Neural progenitor cell (in vitro differentiated cells): Measurements from ENCODE around the gene SCT. TPM values are rescaled to one million over a fixed set of nuclear protein-coding genes. Genes with fewer than 3 reads are reported as not detected.
A peak's percentile ranks its signal among the peaks of the same experiment; 100 is the strongest.

Source experiments
- DNase-seq: peaks from one replicate; pipeline ENCODE4 v3.0.0-alpha.2; 2016; ENCODE audit warnings: low spot score
- H2AFZ ChIP-seq: fragments of 200-600 bp; sonication (generic); replicated peaks from 2 replicates; pipeline ENCODE4 v1.6.1; 2016; ENCODE audit warnings: antibody characterized with exemption
- H3F3A ChIP-seq: fragments of 200-600 bp; sonication (generic); 2 replicates; pipeline ENCODE4 v1.6.1; 2016; ENCODE audit warnings: antibody characterized with exemption, low read depth
- H3K27ac ChIP-seq: fragments of 200-600 bp; sonication (generic); 2 replicates; pipeline ENCODE4 v1.5.1; 2016; ENCODE audit warnings: mild to moderate bottlenecking
- H3K27me3 ChIP-seq: fragments of 200-600 bp; sonication (generic); 2 replicates; pipeline ENCODE4 v1.6.1; 2016; ENCODE audit warnings: mild to moderate bottlenecking, moderate library complexity
- H3K36me3 ChIP-seq: fragments of 200-600 bp; sonication (generic); 2 replicates; pipeline ENCODE4 v1.5.1; 2016
- H3K4me1 ChIP-seq: fragments of 200-600 bp; sonication (generic); 2 replicates; pipeline ENCODE4 v1.6.1; 2016; ENCODE audit warnings: mixed run types
- H3K4me2 ChIP-seq: fragments of 200-600 bp; sonication (generic); 2 replicates; pipeline ENCODE4 v1.6.1; 2016
- H3K4me3 ChIP-seq: fragments of 200-600 bp; sonication (generic); 2 replicates; pipeline ENCODE4 v1.5.1; 2016
- H3K79me2 ChIP-seq: fragments of 200-600 bp; sonication (generic); 2 replicates; pipeline ENCODE4 v1.6.1; 2016; ENCODE audit warnings: low read depth
- H3K9ac ChIP-seq: fragments of 200-600 bp; sonication (generic); 2 replicates; pipeline ENCODE4 v1.6.1; 2016
- H3K9me3 ChIP-seq: fragments of 200-600 bp; sonication (generic); 2 replicates; pipeline ENCODE4 v1.5.1; 2016; ENCODE audit warnings: low read depth
- H4K20me1 ChIP-seq: fragments of 200-600 bp; sonication (generic); 2 replicates; pipeline ENCODE4 v1.6.1; 2016; ENCODE audit warnings: low read depth
- H3K27ac Mint-ChIP-seq: 3 replicates; pipeline ENCODE4 v1.8.0; 2021; ENCODE audit warnings: mixed read lengths
- H3K27me3 Mint-ChIP-seq: 2 replicates; pipeline ENCODE4 v1.8.0; 2022; ENCODE audit warnings: low read depth, mild to moderate bottlenecking, inconsistent platforms, moderate library complexity, mixed read lengths; ENCODE audit not compliant: insufficient read depth
- H3K36me3 Mint-ChIP-seq: 3 replicates; pipeline ENCODE4 v1.8.0; 2021; ENCODE audit warnings: mixed read lengths
- H3K4me1 Mint-ChIP-seq: 3 replicates; pipeline ENCODE4 v1.8.0; 2021; ENCODE audit warnings: mixed read lengths
- H3K4me3 Mint-ChIP-seq: 3 replicates; pipeline ENCODE4 v1.8.0; 2021; ENCODE audit warnings: mild to moderate bottlenecking, moderate library complexity, mixed read lengths
- H3K9me3 Mint-ChIP-seq: 3 replicates; pipeline ENCODE4 v1.8.0; 2020; ENCODE audit warnings: mixed read lengths
- EZH2 ChIP-seq: fragments of 200-600 bp; sonication (generic); IDR thresholded peaks from 2 replicates; pipeline ENCODE4 v1.6.1; 2017; ENCODE audit warnings: antibody characterized with exemption, mild to moderate bottlenecking, moderate library complexity
- EZH2phosphoT487 ChIP-seq: fragments of 200-600 bp; sonication (generic); IDR thresholded peaks from 2 replicates; pipeline ENCODE4 v1.6.1; 2017; ENCODE audit warnings: antibody characterized with exemption
- total RNA-seq: library from RNA; depleted of rRNA; stranded (reverse); fragments of >200 nt; gene quantifications from 2 replicates; pipeline ENCODE4 v1.2.3, GENCODE V29; 2015; ENCODE audit warnings: low replicate concordance
- TF ChIP-seq, protein P1 (sequence below): fragments of 200-600 bp; sonication (generic); IDR thresholded peaks from 2 replicates; pipeline ENCODE4 v1.5.1; 2017; ENCODE audit warnings: antibody characterized with exemption, mild to moderate bottlenecking

The SCT gene
- total RNA-seq, 1 donor from 2014 or later, result not detected

- no peak overlapping the region for H3K4me2 ChIP-seq
- H3K27ac Mint-ChIP-seq, result no peak overlapping the region
- H3K36me3 ChIP-seq, result no peaks in the 10 kb centered on the region
- no peaks in the 10 kb centered on the region for H3K9me3 Mint-ChIP-seq
- H3K4me1 ChIP-seq, result peaks cover 10% of the 10 kb centered on the region
- H3K27me3 ChIP-seq, result no peaks in the 10 kb centered on the region
- H3K4me3 ChIP-seq, result no peak overlapping the region
- peaks cover 21% of the 10 kb centered on the region for H3K4me1 Mint-ChIP-seq
- no peak for DNase-seq
- no peak overlapping the region for H3K9ac ChIP-seq
- no peak overlapping the region for H3K4me3 Mint-ChIP-seq
- H3K27me3 Mint-ChIP-seq, result no peaks in the 10 kb centered on the region
- peaks cover 13% of the 10 kb centered on the region for H3K36me3 Mint-ChIP-seq
- H3K9me3 ChIP-seq, result no peaks in the 10 kb centered on the region
- peaks cover 10% of the 10 kb centered on the region for H3F3A ChIP-seq
- H3K27ac ChIP-seq, result no peak overlapping the region
- H4K20me1 ChIP-seq, result peaks cover 77% of the 10 kb centered on the region
- no peak overlapping the region for H2AFZ ChIP-seq
- H3K79me2 ChIP-seq, result peaks cover 77% of the 10 kb centered on the region
- TF ChIP-seq, protein P1, sequence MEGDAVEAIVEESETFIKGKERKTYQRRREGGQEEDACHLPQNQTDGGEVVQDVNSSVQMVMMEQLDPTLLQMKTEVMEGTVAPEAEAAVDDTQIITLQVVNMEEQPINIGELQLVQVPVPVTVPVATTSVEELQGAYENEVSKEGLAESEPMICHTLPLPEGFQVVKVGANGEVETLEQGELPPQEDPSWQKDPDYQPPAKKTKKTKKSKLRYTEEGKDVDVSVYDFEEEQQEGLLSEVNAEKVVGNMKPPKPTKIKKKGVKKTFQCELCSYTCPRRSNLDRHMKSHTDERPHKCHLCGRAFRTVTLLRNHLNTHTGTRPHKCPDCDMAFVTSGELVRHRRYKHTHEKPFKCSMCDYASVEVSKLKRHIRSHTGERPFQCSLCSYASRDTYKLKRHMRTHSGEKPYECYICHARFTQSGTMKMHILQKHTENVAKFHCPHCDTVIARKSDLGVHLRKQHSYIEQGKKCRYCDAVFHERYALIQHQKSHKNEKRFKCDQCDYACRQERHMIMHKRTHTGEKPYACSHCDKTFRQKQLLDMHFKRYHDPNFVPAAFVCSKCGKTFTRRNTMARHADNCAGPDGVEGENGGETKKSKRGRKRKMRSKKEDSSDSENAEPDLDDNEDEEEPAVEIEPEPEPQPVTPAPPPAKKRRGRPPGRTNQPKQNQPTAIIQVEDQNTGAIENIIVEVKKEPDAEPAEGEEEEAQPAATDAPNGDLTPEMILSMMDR, result no peak
- TF ChIP-seq EZH2phosphoT487, result no peak
- TF ChIP-seq EZH2, result no peak
These were observed 45.6 kb downstream of the SCT start for GRCh38 chr11:581342-581741.

GRCh38 chr11:579830-580601 lies 47.0 kb downstream of the SCT start:
- H3K4me2 ChIP-seq, result no peak overlapping the region
- Mint-ChIP-seq H3K36me3 (peaks cover 10% of the 10 kb centered on the region), H3K27ac (peak overlapping the region; percentile 78), H3K4me3 (peak overlapping the region; percentile 69), H3K9me3 (no peaks in the 10 kb centered on the region), H3K4me1 (peaks cover 23% of the 10 kb centered on the region), H3K27me3 (peaks cover 2% of the 10 kb centered on the region)
- H3F3A ChIP-seq, result peaks cover 13% of the 10 kb centered on the region
- H3K4me3 ChIP-seq, result no peak overlapping the region
- H3K9ac ChIP-seq, result peak overlapping the region; percentile 40
- no peak for DNase-seq
- peaks cover 11% of the 10 kb centered on the region for H3K4me1 ChIP-seq
- TF ChIP-seq EZH2 (no peak), EZH2phosphoT487 (no peak)
- TF ChIP-seq, protein P1, result no peak
- no peak overlapping the region for H2AFZ ChIP-seq
- H3K27me3 ChIP-seq, result peaks cover 4% of the 10 kb centered on the region
- H3K27ac ChIP-seq, result no peak overlapping the region
- no peaks in the 10 kb centered on the region for H3K9me3 ChIP-seq
- H3K79me2 ChIP-seq, result peaks cover 78% of the 10 kb centered on the region
- no peaks in the 10 kb centered on the region for H3K36me3 ChIP-seq
- peaks cover 76% of the 10 kb centered on the region for H4K20me1 ChIP-seq

DNA sequence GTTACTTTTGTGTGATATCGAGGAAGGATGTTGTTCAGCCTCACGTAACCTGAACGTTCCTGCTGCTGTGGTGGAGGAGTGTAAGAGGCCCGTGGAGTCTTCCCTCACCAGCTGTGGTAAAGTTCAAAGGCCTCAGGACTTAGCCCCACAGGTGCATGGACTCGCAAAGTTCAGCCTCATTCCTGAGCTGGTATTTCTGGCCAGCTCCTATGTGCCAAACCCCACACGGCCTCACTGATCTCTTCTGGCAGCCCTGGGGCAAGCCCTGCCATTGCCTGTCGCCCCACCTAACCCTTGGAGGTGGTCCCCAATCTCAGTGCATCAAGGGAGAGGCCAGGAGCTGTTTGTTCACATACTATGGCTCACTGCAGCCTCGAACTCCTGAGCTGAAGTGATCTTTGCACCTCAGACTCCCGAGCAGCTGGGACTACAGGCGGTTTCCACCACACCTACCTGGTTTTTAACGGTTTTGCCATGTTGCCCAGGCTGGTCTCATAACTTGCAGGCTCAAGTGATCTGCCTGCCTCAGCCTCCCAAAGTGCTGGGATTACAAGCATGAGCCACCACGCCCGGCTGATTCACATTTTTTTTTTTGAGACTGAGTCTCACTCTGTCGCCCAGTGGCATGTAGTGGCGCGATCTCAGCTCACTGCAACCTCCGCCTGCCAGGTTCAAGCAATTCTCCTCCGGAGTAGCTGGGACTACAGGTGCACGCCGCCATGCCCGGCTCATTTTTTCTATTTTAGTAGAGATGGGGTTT lies 48.5 kb downstream of the SCT start:
- H3K27ac Mint-ChIP-seq, result no peak overlapping the region

More for the DNA sequence above, 48.5 kb downstream of the SCT start:
- peak overlapping the region; percentile 95 for H3K4me3 Mint-ChIP-seq
- Histone ChIP-seq H4K20me1 (peaks cover 73% of the 10 kb centered on the region), H3K9me3 (no peaks in the 10 kb centered on the region), H3K9ac (peak overlapping the region; percentile 98), H3K36me3 (no peaks in the 10 kb centered on the region), H3K79me2 (peaks cover 71% of the 10 kb centered on the region), H3K4me1 (peaks cover 20% of the 10 kb centered on the region), H3K27ac (no peak overlapping the region), H3K4me2 (peak overlapping the region; percentile 100), H3F3A (peaks cover 23% of the 10 kb centered on the region), H2AFZ (no peak overlapping the region), H3K27me3 (peaks cover 15% of the 10 kb centered on the region), H3K4me3 (peak overlapping the region; percentile 93)
- TF ChIP-seq EZH2 (no peak), EZH2phosphoT487 (no peak)
- TF ChIP-seq, protein P1, result no peak
- DNase-seq, result no peak
- H3K4me1 Mint-ChIP-seq, result peaks cover 36% of the 10 kb centered on the region
- H3K27me3 Mint-ChIP-seq, result peaks cover 6% of the 10 kb centered on the region
- peaks cover 10% of the 10 kb centered on the region for H3K36me3 Mint-ChIP-seq
- no peaks in the 10 kb centered on the region for H3K9me3 Mint-ChIP-seq
